GOT3 (cell line): Measurements from ENCODE around the gene TMEM62.

Experiments
- DNase-seq: peaks from one replicate; lab custom pipeline; 2025; ENCODE audit warnings: mixed read lengths; lab: John Stamatoyannopoulos, UW

Gene TMEM62

DNA sequence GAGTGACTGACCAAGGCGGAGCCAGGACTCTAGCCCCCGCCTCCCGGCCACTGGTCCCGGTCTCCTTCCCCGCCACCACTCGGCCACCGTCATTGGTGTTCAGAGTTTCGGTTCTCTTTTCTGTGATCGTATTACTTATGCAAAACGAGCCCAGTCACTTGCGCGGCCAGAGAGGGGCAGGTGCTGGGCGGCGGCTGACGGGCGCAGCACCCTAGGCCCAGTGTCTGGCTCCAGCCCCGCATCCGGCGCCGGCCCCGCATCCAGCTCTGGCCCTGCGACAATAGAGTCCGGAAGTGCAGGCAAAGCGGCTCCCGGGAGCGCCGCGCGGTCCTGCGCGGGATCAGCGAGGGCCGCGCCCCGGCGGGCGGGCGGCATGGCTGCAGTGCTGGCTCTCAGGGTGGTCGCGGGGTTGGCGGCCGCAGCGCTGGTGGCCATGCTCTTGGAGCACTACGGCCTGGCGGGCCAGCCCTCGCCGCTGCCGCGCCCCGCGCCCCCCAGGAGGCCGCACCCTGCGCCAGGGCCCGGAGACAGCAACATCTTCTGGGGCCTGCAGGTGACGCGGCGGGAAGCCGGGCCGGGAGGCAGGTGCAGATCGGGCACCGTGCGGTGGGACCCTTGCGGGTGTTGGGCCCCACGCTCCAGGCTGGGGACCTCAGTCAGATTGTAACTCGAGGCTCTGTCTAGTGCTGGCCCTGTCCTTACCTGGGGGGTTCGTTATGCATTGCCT lies at the start of gene TMEM62:
Gene TMEM62, plus strand, starts transcription at position 157 of the 727 bp plus-strand sequence. Its CDS starts 217 bp downstream, at position 374.
- peak; percentile 11 for DNase-seq

DNA sequence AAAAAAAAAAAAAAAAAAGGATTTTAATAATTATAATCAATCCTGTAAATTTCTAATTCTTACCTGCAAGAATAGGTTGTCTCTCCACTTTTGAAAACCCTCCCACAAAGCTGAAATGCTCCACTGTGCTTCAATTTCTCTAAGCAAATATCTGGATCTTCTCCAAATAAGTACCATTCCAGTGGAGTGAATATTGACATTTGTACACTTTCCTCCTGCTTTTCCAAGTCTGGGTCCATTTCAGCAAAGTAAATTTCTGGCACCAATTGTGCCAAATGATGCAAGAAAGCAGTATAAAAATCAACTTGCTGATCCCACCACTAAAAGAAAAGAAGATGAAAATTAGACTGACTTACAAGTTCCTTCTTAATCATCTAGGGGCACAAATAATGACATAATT lies 47.5 kb upstream of the TMEM62 start:
- DNase-seq: no peak

DNA sequence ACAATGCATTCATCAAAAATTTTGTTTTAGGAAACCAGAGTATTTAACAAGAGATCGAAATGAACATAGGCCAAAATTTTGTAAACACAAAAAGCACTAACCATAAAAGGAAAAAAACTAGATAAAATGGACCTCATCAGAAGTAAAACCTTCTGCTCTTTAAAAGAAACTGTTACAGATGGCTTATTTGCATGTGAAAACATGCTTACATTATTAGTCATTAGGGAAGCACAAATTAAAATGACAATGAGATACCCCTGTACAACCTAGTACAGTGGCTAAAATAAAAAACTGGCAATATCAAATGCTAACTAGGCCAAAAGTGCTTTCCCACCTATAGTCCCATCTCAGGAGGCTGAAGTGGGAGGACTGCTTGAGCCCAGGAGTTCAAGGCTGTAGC lies 46.8 kb upstream of the TMEM62 start:
- no peak for DNase-seq

DNA sequence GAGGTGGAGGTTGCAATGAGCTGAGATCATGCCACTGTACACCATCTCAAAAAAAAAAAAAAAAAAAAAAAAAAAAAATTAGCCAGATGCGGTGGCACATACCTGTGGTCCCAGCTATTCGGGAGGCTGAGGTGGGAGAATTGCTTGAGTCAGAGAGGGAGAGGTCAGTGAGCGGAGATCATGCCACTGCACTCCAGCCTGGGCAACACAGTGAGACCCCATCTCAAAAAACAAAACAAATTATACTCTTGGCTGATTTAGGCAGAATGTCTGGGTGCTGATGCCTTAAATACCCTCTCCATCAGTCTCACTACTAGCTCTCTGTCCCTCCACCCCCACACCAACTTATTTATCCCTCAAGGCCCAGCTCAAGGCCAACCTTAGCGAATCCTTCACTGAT lies 41.5 kb upstream of the TMEM62 start:
- DNase-seq: no peak

- DNase-seq: no peak
These were observed 40.4 kb upstream of the TMEM62 start for GRCh38 chr15:43093026-43093425.

- DNase-seq: no peak
These were observed 38.9 kb upstream of the TMEM62 start for GRCh38 chr15:43094416-43095030.

GRCh38 chr15:43095243-43095642 lies 38.1 kb upstream of the TMEM62 start:
- DNase-seq: no peak

GRCh38 chr15:43095708-43096347 lies 37.6 kb upstream of the TMEM62 start:
- DNase-seq: no peak

DNA sequence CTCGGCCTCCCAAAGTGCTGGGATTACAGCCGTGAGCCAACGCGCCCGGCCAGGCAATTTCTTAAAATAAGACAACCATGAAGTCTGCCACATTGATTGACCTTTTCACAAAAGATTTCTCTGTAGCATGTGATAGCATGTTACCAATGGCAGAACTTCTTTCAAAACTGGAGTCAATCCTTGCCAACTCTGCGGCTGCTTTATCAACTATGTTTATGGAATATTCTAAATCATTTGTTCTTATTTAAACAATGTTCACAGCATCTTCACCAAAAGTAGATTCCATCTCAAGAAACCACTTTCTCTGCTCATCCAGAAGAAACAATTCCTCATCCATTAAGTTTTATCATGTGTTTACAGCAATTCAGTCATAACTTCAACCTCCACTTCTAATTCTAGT lies 37.0 kb upstream of the TMEM62 start:
- DNase-seq: no peak

GRCh38 chr15:43099105-43099845 lies 34.1 kb upstream of the TMEM62 start:
- no peak for DNase-seq

DNA sequence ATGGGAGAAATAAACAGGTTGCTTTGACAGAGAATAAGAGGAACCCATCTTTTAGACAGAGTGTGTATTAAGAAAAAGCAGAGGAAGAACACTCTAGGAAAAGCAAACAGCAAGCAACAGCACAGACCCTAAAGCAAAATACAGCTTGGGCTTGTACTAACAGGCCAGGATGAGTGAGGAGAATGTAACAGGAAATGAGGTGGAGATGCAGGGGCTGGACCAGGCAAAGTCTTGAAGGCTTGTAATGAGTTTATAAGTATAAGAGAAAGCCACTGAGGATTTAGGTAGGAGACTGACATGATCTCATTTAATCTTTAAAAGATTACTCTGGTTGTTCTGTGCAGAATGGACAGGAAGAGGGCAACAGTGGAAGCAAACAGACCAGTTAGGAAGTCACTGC lies 32.4 kb upstream of the TMEM62 start:
- no peak for DNase-seq

GRCh38 chr15:43102187-43102586 lies 31.2 kb upstream of the TMEM62 start:
- DNase-seq: no peak

DNA sequence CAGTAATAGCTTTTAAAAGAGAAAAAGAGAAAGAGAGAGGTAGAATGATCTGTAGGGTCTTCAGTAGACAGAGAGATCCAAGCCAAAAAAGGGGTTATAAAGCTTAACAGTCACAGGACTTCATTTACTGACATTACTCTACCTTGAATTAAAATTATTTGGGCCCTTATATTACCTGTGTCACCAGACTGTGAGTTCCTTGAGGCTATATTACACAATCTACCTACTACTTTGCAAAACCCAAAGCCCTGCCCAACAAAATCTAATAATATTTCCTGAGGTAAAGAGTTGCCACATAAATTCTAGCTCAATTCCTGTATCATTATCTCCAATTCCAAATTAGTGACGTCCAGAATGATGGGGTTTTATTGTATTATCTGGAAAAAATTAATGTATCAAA lies 29.5 kb upstream of the TMEM62 start:
- DNase-seq: no peak

GRCh38 chr15:43104426-43104825 lies 29.0 kb upstream of the TMEM62 start:
- DNase-seq: no peak

- DNase-seq: no peak
These were observed 28.2 kb upstream of the TMEM62 start for GRCh38 chr15:43105077-43105736.

DNA sequence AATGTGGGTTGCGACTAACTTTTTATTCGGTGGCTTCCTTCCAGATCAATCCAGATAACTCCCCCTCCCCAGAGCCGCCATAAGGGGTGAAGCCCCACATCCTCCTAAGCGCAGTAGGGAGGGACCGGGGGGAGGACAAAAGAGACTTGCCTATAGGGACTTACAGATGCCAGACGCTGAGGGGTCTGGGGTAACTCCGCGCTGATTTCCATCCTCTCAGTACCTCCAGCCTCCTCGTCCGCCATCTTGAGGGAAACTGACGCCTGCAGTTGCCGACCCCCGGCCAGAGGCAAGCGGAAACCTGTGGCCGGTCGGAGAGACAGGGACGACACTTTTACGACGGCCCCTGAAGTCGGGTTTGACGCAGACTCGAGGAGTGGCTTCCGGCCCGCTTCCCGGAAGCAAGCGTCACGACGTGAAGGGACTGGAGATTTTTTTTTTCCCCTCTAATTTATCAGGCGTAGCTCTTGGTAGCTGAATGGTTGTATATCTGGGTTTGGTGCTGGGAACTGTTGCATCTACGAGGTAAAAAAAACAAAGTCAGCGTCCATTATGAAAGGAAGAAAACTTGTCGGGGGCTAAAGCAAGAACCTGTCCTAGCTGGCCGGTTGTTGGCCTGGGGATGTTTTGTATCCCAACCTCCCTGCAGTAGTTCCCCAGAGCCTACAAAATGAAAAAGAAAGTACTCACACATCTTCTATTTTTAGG lies 27.5 kb upstream of the TMEM62 start, which contains the start of gene UBR1:
Gene UBR1, minus strand, starts transcription at position 261 of the 708 bp plus-strand sequence. Its CDS starts 16 bp downstream, at position 245.
- peak; percentile 19 for DNase-seq

- DNase-seq: no peak
These were observed 26.9 kb upstream of the TMEM62 start for GRCh38 chr15:43106486-43106829.

GRCh38 chr15:43107751-43108150 lies 25.6 kb upstream of the TMEM62 start:
- DNase-seq: no peak

GRCh38 chr15:43111354-43111753 lies 22.0 kb upstream of the TMEM62 start:
- DNase-seq: no peak

DNA sequence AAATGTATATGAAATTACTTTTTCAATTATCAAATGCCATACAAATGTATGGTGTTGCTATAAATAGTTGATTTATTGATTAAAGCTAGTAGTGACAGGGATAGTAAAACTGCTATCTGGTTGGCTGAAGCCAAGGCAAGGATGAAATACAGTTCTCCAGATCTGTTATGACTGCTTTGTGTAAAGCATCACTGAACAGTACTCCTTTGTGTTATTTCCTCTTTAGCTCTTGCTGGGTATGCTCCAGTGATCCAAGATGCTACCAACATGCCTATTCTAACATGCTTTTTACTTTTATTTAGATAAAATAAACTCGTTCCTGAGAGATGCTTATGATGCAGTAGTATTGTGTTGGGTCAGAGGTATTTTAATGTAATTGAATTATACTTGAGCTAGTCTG lies 15.1 kb upstream of the TMEM62 start:
- no peak for DNase-seq

DNA sequence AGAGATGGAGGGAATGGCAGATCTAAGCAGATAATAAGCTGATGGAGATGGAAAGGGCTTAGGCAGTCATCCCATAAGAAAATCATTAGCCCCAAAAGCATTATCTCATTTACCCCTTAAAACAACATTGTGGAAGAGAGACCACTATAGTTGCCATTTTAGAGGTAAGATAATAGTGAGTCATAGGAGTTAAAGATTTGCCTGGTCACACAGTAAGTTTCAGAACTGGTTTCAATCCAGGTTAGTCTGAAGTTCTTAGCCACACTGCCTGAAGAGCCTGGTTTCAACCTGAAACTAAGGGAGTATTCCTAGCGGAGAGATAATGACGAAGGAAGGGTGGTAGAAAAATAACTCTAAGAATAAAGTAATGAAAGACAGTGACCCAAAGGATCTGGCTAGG lies 14.6 kb upstream of the TMEM62 start:
- no peak for DNase-seq
